ENCODE measurements around the gene PDS5B.

DNA sequence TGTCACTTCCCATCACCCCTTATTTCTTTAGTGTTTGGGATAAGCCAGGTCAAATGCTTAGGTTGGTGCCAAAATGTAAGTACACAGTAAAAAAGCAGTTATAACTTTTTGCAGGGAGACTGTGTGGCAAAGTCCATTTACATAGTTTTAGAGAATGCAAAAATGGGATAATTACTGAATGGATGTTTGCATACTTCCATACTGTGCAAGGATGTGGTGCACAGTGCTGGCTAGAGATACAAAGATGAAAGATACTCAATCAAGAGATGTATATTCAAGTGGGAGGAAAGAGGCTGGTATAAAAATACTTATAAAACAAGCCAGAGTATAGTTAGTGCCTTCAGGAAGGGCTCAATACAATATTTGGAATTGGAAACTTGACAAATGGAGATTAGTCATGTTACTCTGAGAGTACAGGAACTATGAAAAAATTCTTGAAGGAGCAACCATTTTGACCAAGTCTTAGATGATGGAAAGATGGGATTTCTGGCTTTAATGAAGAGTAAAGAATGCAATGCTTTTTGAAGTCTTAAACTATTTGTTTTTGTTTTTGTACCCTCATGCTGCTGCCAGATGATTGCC lies 8.0 kb downstream of the PDS5B start:
- TF ChIP-seq, protein P1, sequence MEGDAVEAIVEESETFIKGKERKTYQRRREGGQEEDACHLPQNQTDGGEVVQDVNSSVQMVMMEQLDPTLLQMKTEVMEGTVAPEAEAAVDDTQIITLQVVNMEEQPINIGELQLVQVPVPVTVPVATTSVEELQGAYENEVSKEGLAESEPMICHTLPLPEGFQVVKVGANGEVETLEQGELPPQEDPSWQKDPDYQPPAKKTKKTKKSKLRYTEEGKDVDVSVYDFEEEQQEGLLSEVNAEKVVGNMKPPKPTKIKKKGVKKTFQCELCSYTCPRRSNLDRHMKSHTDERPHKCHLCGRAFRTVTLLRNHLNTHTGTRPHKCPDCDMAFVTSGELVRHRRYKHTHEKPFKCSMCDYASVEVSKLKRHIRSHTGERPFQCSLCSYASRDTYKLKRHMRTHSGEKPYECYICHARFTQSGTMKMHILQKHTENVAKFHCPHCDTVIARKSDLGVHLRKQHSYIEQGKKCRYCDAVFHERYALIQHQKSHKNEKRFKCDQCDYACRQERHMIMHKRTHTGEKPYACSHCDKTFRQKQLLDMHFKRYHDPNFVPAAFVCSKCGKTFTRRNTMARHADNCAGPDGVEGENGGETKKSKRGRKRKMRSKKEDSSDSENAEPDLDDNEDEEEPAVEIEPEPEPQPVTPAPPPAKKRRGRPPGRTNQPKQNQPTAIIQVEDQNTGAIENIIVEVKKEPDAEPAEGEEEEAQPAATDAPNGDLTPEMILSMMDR (IDR thresholded peaks at IDR 0.05) = no peak
- TF ChIP-seq POLR2A (IDR thresholded peaks at IDR 0.05) = no peak
- TF ChIP-seq EP300 (IDR thresholded peaks at IDR 0.05) = no peak
